Measurements from ENCODE around the gene EHBP1L1.

DNA sequence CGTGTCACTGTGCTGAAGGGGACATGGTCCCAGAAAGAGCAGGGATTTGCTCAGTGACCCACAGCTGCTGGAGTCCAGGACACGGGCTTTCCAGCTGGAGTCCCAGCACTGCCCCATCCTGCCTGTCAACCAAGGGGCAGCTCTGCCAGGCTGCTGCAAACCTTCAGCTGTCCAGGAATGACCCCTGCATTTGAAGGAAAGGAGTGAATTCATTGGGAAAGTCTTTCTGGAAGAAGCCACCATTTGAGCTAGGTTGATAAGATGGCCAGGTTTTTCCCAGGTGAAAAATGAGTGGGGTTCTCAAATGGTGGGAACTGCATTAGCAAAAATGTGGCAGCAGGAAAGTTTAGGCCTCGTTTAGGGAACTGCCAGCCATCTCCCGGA, 10.4 kb downstream of the EHBP1L1 start:
- TF ChIP-seq, protein P1, sequence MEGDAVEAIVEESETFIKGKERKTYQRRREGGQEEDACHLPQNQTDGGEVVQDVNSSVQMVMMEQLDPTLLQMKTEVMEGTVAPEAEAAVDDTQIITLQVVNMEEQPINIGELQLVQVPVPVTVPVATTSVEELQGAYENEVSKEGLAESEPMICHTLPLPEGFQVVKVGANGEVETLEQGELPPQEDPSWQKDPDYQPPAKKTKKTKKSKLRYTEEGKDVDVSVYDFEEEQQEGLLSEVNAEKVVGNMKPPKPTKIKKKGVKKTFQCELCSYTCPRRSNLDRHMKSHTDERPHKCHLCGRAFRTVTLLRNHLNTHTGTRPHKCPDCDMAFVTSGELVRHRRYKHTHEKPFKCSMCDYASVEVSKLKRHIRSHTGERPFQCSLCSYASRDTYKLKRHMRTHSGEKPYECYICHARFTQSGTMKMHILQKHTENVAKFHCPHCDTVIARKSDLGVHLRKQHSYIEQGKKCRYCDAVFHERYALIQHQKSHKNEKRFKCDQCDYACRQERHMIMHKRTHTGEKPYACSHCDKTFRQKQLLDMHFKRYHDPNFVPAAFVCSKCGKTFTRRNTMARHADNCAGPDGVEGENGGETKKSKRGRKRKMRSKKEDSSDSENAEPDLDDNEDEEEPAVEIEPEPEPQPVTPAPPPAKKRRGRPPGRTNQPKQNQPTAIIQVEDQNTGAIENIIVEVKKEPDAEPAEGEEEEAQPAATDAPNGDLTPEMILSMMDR (IDR thresholded peaks at IDR 0.05) = no peak
- TF ChIP-seq EZH2phosphoT487 (IDR thresholded peaks at IDR 0.05) (no peak), EZH2 (IDR thresholded peaks at IDR 0.05) (no peak)

All from neural progenitor cell (in vitro differentiated cells).